Left lung (tissue), 10 donors: ENCODE results near the gene GOLM1. TPM values are rescaled to one million over a fixed set of nuclear protein-coding genes. Genes with fewer than 3 reads are reported as not detected.

Experiments
- ATAC-seq: fragments of 200-7000 bp; cut with Tn5 transposase; one replicate; pipeline ENCODE4 v1.9.1; 2020; ENCODE audit warnings: moderate library complexity
- DNase-seq, 4 donors: peaks; one replicate each; pipeline ENCODE4 v3.0.0-alpha.2; 2013 to 2020
- H3K27ac ChIP-seq, 2 donors: fragments of 200-600 bp; sonication (generic) in 1 of 2; one replicate each; pipeline versions ENCODE4 v1.5.0 to v1.8.0; 2020 to 2021
- H3K27me3 ChIP-seq, 2 donors: fragments of 200-600 bp; sonication (generic) in 1 of 2; one replicate each; pipeline versions ENCODE4 v1.5.0 to v1.8.0; 2020 to 2021
- H3K36me3 ChIP-seq, 2 donors: fragments of 200-600 bp; sonication (generic) in 1 of 2; one replicate each; pipeline versions ENCODE4 v1.5.0 to v1.8.0; 2020 to 2021
- H3K4me1 ChIP-seq, 2 donors: fragments of 200-600 bp; one replicate each; pipeline ENCODE4 v1.8.0; 2021
- H3K4me3 ChIP-seq, 2 donors: fragments of 200-600 bp; sonication (generic) in 1 of 2; one replicate each; pipeline versions ENCODE4 v1.5.0 to v1.8.0; 2020 to 2021; ENCODE audit warnings: mild to moderate bottlenecking in 1 of 2
- H3K9me3 ChIP-seq, 2 donors: fragments of 200-600 bp; sonication (generic) in 1 of 2; one replicate each; pipeline versions ENCODE4 v1.5.0 to v1.8.0; 2020 to 2021
- intact Hi-C, 2 donors: fragments of 100-400 bp; cut with DNase I; formaldehyde crosslinking; loops; one replicate each; pipeline versions ENCODE4 v1.11.2 to v1.14.2; 2022
- polyA plus RNA-seq, 6 donors: library from polyadenylated mRNA; unstranded; fragments of 120-200 nt; gene quantifications; one replicate each; pipeline ENCODE4 v1.2.1, GENCODE V29; 2013; ENCODE audit not compliant: insufficient read length in 6 of 6
- total RNA-seq, 2 donors: library from RNA; stranded (reverse); fragmentation: NEBNext Ultra II Directional; extraction: Animal tissue kit (Norgen Biotek cat#: 25700); gene quantifications; one replicate each; pipeline ENCODE4 v1.2.1, GENCODE V29; 2021
- TF ChIP-seq, protein P1 (sequence below), 2 donors: fragments of 200-600 bp; sonication (generic) in 1 of 2; IDR thresholded peaks; one replicate each; pipeline versions ENCODE4 v1.5.0 to v1.8.0; 2021; ENCODE audit warnings: antibody characterized with exemption in 2 of 2
- donor health status: DM: no; HTN: yes; CAD: no.
- donor health status: DM: no; HTN: no; CAD: no.

The GOLM1 gene
- total and polyA plus RNA-seq, 8 donors: 30.9 to 115 (median 111) TPM

DNA sequence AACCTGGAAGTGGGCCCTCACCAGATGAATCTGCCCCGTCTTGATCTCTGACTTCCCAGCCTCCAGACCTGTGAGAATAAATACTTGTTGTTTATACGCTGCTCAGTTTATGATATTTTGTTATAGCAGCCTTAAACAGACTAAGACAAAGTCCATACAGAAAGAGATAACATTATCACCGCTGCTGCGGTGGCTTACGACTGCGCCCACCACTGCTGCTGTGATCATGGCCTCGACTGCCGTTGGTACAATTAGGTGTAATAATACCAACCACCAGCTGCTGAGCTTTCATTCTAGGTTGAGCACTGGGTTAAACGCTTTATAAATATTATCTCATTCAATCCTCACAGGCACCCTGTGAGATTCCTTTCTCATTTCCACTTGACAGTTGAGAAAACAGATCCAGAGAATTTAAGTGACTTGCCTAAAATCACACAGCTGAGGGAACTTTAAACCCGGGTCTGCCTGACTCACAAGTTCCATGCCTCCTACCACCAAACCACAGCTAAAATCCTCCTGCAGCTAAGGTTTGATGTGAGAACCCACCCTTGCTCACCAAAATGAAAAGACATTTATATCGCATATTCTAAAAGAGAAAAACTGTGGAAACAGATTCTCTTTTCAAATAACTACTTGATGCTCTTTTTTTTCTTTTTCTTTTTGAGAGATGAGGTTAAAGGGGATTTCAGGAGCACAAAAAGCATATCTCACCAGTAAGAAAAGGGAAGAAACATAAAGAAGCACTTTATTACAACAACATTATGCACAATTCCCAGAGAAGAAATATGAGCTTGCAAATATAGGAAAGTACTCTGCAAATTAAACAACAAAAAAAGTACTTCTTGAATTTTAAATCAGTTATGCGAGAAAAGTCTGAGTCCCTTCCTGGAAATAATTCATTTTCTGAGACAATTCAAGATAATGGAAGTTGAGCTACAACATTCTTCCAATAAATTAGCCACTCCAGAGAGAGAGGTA lies 23.9 kb downstream of the GOLM1 start:
- H3K27ac ChIP-seq: no peak overlapping the region
- ATAC-seq (no peak), DNase-seq (no peak)
- intact Hi-C loops: no loop called here
- no peaks in the 10 kb centered on the region for H3K27me3 ChIP-seq
- H3K4me3 ChIP-seq: no peak overlapping the region
- H3K4me1 ChIP-seq: peaks cover 0 to under 1% of the 10 kb centered on the region in 2 donors
- TF ChIP-seq, protein P1, sequence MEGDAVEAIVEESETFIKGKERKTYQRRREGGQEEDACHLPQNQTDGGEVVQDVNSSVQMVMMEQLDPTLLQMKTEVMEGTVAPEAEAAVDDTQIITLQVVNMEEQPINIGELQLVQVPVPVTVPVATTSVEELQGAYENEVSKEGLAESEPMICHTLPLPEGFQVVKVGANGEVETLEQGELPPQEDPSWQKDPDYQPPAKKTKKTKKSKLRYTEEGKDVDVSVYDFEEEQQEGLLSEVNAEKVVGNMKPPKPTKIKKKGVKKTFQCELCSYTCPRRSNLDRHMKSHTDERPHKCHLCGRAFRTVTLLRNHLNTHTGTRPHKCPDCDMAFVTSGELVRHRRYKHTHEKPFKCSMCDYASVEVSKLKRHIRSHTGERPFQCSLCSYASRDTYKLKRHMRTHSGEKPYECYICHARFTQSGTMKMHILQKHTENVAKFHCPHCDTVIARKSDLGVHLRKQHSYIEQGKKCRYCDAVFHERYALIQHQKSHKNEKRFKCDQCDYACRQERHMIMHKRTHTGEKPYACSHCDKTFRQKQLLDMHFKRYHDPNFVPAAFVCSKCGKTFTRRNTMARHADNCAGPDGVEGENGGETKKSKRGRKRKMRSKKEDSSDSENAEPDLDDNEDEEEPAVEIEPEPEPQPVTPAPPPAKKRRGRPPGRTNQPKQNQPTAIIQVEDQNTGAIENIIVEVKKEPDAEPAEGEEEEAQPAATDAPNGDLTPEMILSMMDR (IDR thresholded peaks at IDR 0.05): no peak
- no peaks in the 10 kb centered on the region for H3K36me3 ChIP-seq
- no peaks in the 10 kb centered on the region for H3K9me3 ChIP-seq

- no peak for DNase-seq
- Histone ChIP-seq H3K27ac (no peak overlapping the region), H3K4me1 (peaks cover 0 to 13% of the 10 kb centered on the region in 2 donors), H3K9me3 (no peaks in the 10 kb centered on the region), H3K27me3 (no peaks in the 10 kb centered on the region), H3K4me3 (no peak overlapping the region), H3K36me3 (no peaks in the 10 kb centered on the region)
- ATAC-seq: no peak
- intact Hi-C loops: no loop called here
- TF ChIP-seq, protein P1 (IDR thresholded peaks at IDR 0.05): no peak
These were observed 25.5 kb downstream of the GOLM1 start for GRCh38 chr9:86073839-86074238.

GRCh38 chr9:86072394-86072877 lies 26.9 kb downstream of the GOLM1 start:
- ATAC-seq (no peak), DNase-seq (no peak)
- TF ChIP-seq, protein P1 (IDR thresholded peaks at IDR 0.05): no peak
- intact Hi-C loops: no loop called here
- H3K4me3 ChIP-seq: no peak overlapping the region
- H3K36me3 ChIP-seq: no peaks in the 10 kb centered on the region
- H3K27ac ChIP-seq: no peak overlapping the region
- no peaks in the 10 kb centered on the region for H3K9me3 ChIP-seq
- H3K4me1 ChIP-seq: peaks cover 0 to 13% of the 10 kb centered on the region in 2 donors
- no peaks in the 10 kb centered on the region for H3K27me3 ChIP-seq

GRCh38 chr9:86069206-86069869 lies 30.0 kb downstream of the GOLM1 start:
- TF ChIP-seq, protein P1 (IDR thresholded peaks at IDR 0.05): no peak
- Histone ChIP-seq H3K4me3 (no peak overlapping the region), H3K9me3 (no peaks in the 10 kb centered on the region), H3K27me3 (no peaks in the 10 kb centered on the region), H3K27ac (peak overlapping the region in 1 of 2 donors; percentile 43), H3K36me3 (no peaks in the 10 kb centered on the region), H3K4me1 (peaks cover 0 to 13% of the 10 kb centered on the region in 2 donors)
- ATAC-seq: peak; percentile 41
- DNase-seq: no peak
- intact Hi-C loops: no loop called here

GRCh38 chr9:86064220-86064619 lies 35.1 kb downstream of the GOLM1 start:
- intact Hi-C loops: no loop called here
- Histone ChIP-seq H3K27ac (no peak overlapping the region), H3K27me3 (no peaks in the 10 kb centered on the region), H3K36me3 (no peaks in the 10 kb centered on the region), H3K4me3 (no peak overlapping the region), H3K9me3 (no peaks in the 10 kb centered on the region), H3K4me1 (peaks cover 0 to 10% of the 10 kb centered on the region in 2 donors)
- DNase-seq (no peak), ATAC-seq (no peak)
- TF ChIP-seq, protein P1 (IDR thresholded peaks at IDR 0.05): no peak
